ENCODE results near the gene CFAP61. TPM values are rescaled to one million over a fixed set of nuclear protein-coding genes. Genes with fewer than 3 reads are reported as not detected.

Gene CFAP61
- total RNA-seq, 2 donors from 2014 or later = 0.27 TPM; not detected in 1

DNA sequence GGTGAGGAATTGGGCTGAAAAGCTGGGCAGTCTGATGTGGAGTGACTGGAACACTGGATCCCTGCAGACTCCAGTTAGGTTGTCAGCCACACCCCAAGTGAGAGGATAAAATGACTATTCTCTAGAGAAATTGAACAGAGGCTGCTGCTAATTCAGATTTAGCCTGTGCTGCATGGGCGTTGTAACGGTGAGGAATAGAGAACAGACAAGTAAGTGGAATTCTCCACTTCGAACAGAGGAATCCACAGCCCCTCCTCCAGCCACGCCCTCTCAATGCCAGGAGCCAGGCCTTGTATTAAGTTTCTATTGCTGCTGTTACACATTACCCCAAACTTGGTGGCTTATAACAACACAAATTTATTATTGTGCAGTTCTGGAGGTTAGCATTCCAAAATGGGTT, 109.3 kb downstream of the CFAP61 start:
- DNase-seq (ENCODE audit: low spot score) = no peak
- no peak for ATAC-seq (ENCODE audit: insufficient number of reproducible peaks, low FRiP score, low read depth)
- no peak overlapping the region for H3K27ac ChIP-seq
- H3K9me3 ChIP-seq = no peaks in the 10 kb centered on the region
- H3K4me1 ChIP-seq (ENCODE audit: control insufficient read depth in 1 of 2, low read depth in 2 of 2) = no peaks in the 10 kb centered on the region
- H3K27me3 ChIP-seq (replicated peaks; ENCODE audit: insufficient read depth) = no peaks in the 10 kb centered on the region
- no peak overlapping the region for H3K4me3 ChIP-seq
- TF ChIP-seq, protein P1, sequence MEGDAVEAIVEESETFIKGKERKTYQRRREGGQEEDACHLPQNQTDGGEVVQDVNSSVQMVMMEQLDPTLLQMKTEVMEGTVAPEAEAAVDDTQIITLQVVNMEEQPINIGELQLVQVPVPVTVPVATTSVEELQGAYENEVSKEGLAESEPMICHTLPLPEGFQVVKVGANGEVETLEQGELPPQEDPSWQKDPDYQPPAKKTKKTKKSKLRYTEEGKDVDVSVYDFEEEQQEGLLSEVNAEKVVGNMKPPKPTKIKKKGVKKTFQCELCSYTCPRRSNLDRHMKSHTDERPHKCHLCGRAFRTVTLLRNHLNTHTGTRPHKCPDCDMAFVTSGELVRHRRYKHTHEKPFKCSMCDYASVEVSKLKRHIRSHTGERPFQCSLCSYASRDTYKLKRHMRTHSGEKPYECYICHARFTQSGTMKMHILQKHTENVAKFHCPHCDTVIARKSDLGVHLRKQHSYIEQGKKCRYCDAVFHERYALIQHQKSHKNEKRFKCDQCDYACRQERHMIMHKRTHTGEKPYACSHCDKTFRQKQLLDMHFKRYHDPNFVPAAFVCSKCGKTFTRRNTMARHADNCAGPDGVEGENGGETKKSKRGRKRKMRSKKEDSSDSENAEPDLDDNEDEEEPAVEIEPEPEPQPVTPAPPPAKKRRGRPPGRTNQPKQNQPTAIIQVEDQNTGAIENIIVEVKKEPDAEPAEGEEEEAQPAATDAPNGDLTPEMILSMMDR (IDR thresholded peaks at IDR 0.05) = no peak
- H3K36me3 ChIP-seq = no peaks in the 10 kb centered on the region

DNA sequence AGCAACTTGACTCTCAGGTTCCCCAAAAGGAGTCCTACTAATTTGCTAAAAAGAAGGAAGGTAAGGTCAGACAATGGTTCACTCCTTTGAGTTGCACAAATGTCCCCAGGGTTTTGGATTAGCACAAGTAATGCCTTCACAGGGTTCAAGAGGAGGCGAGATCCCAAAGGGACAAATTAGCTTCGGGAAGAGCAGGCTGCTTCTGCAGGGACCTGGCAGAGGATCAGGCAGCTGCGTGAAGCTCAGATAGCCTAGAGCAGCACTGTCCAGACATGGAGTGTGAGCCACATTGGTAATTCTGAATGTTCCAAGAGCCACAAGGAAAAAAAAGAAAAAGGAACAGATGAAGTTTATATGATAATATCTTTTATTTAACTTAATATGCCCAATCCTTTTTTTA, 115.4 kb downstream of the CFAP61 start:
- TF ChIP-seq, protein P1 (IDR thresholded peaks at IDR 0.05) = no peak
- Histone ChIP-seq H3K4me3 (no peak overlapping the region), H3K36me3 (no peaks in the 10 kb centered on the region), H3K27ac (no peak overlapping the region), H3K27me3 (replicated peaks; ENCODE audit: insufficient read depth) (no peaks in the 10 kb centered on the region), H3K4me1 (ENCODE audit: control insufficient read depth in 1 of 2, low read depth in 2 of 2) (no peaks in the 10 kb centered on the region), H3K9me3 (no peaks in the 10 kb centered on the region)
- ATAC-seq (ENCODE audit: insufficient number of reproducible peaks, low FRiP score, low read depth) (no peak), DNase-seq (ENCODE audit: low spot score) (no peak)

DNA sequence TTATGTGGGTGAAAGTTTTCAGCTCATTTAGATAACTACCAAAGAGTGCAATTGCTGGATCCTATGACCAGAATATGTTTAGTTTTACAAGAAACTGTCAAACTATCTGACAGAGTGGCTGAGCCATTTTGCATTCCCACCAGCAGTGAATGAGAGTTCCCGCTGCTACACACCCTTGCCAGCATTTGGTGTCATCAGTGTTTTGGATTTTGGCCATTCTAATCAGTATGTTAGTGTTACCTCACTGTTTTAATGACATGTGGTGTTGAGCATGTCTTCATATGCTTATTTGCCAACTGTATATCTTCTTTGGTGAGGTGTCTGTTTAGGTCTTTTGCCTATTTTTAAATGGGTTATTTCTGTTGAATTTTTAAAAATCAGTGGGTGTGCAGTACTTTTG, 120.9 kb downstream of the CFAP61 start:
- DNase-seq (ENCODE audit: low spot score) = no peak
- no peak overlapping the region for H3K27ac ChIP-seq

DNA sequence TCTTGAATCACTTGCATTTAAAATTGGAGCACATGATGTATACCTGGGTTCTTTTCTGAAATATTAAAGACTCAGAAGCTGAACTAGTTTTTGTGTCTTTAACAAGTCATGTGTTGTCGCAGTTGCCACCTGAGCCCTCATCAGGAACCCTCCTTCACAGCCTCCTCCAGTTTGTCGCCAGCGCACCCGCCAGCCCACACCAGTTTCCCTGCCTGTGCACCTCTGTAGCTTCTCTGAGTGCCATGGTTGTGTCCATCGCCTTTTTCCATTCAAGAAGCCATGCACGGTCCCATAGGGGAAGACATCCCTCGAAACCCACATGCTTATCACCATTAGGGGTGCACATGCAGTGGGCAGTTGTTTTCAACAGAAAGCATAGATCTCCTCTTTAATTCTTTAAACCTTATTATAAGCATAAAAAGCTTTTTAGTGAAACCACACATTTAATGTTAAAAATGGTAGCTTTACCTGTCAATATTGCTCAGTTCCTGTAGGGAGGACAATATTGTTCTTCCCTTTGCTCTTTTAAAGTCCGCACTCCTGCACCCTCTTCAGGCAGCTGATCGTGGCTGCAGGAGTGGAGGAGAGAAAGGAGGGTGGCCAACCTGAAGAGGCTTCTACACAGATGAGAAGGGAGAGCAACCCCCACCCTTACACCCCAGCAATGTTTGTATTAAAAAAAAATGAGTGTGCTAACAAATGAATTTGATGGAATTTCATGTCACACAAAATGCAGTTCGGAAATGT, 121.9 kb downstream of the CFAP61 start:
- Histone ChIP-seq H3K36me3 (no peaks in the 10 kb centered on the region), H3K27me3 (replicated peaks; ENCODE audit: insufficient read depth) (no peaks in the 10 kb centered on the region), H3K4me1 (ENCODE audit: control insufficient read depth in 1 of 2, low read depth in 2 of 2) (no peaks in the 10 kb centered on the region), H3K9me3 (no peaks in the 10 kb centered on the region), H3K27ac (no peak overlapping the region), H3K4me3 (no peak overlapping the region)
- TF ChIP-seq, protein P1 (IDR thresholded peaks at IDR 0.05) = no peak
- ATAC-seq (ENCODE audit: insufficient number of reproducible peaks, low FRiP score, low read depth) (no peak), DNase-seq (ENCODE audit: low spot score) (no peak)

More for the DNA sequence above, 120.9 kb downstream of the CFAP61 start:
- ATAC-seq (ENCODE audit: insufficient number of reproducible peaks, low FRiP score, low read depth) = no peak
- Histone ChIP-seq H3K4me3 (no peak overlapping the region), H3K27me3 (replicated peaks; ENCODE audit: insufficient read depth) (no peaks in the 10 kb centered on the region), H3K4me1 (ENCODE audit: control insufficient read depth in 1 of 2, low read depth in 2 of 2) (no peaks in the 10 kb centered on the region), H3K36me3 (no peaks in the 10 kb centered on the region), H3K9me3 (no peaks in the 10 kb centered on the region)
- TF ChIP-seq, protein P1 (IDR thresholded peaks at IDR 0.05) = no peak

DNA sequence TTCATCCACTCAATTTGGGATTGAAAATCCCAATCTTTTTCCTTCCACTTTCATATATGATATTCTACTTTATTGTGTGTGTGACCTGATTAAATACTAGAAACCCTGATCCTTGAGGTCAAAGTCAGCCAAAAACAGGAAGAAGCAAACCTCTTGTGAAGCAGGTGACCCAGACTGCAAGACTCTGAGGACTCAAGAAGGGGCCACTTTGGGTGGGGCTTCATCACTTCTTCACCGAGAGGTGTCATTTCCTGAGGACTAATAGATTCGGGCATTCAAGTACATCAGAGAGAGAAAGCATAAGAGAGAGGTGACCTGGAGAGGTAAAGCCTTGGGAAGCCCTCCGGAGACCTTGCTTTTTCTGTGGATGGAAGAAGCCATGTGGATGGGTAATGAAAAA, 129.0 kb downstream of the CFAP61 start:
- Histone ChIP-seq H3K27me3 (replicated peaks; ENCODE audit: insufficient read depth) (no peaks in the 10 kb centered on the region), H3K4me1 (ENCODE audit: control insufficient read depth in 1 of 2, low read depth in 2 of 2) (no peaks in the 10 kb centered on the region), H3K9me3 (no peaks in the 10 kb centered on the region), H3K4me3 (no peak overlapping the region), H3K27ac (no peak overlapping the region), H3K36me3 (no peaks in the 10 kb centered on the region)
- DNase-seq (ENCODE audit: low spot score) = no peak
- ATAC-seq (ENCODE audit: insufficient number of reproducible peaks, low FRiP score, low read depth) = no peak
- TF ChIP-seq, protein P1 (IDR thresholded peaks at IDR 0.05) = no peak
